ENCODE data around the gene CCDC40. TPM values are rescaled to one million over a fixed set of nuclear protein-coding genes. Genes with fewer than 3 reads are reported as not detected.

Gene CCDC40
- total RNA-seq, 3 donors from 2014 or later: 7.4 to 11.8 (median 11.6) TPM

DNA sequence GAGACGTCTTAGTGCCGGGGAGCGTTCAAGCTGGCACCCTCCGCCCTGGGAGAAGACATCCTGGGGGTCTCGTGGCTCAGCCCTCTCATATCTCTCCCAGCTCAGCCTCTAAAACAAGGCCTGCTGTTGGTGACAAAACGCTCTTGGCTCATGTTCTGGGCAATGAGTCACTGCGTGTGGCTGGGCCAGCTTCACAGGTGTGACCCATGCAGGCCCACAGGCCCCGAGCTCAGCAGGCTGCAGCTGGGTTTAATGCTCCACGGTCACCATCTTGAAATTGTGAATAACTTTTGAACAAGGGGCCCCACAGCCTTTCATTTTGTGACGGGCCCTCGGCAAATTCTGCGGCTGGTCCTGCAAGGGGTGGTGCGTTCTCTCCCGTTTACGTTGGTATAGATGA, 87.3 kb downstream of the CCDC40 start:
- no peak overlapping the region for H3K4me3 ChIP-seq
- no peaks in the 10 kb centered on the region for H3K9me3 ChIP-seq
- peaks cover 0 to 7% of the 10 kb centered on the region in 2 donors for H3K4me1 ChIP-seq
- no peaks in the 10 kb centered on the region for H3K36me3 ChIP-seq
- intact Hi-C loops (cut with DNase I; ENCODE audit: low total_unique reads): no loop called here
- peak overlapping the region; percentile 87 to 89 for H3K27ac ChIP-seq
- no peaks in the 10 kb centered on the region for H3K27me3 ChIP-seq
- TF ChIP-seq, protein P1, sequence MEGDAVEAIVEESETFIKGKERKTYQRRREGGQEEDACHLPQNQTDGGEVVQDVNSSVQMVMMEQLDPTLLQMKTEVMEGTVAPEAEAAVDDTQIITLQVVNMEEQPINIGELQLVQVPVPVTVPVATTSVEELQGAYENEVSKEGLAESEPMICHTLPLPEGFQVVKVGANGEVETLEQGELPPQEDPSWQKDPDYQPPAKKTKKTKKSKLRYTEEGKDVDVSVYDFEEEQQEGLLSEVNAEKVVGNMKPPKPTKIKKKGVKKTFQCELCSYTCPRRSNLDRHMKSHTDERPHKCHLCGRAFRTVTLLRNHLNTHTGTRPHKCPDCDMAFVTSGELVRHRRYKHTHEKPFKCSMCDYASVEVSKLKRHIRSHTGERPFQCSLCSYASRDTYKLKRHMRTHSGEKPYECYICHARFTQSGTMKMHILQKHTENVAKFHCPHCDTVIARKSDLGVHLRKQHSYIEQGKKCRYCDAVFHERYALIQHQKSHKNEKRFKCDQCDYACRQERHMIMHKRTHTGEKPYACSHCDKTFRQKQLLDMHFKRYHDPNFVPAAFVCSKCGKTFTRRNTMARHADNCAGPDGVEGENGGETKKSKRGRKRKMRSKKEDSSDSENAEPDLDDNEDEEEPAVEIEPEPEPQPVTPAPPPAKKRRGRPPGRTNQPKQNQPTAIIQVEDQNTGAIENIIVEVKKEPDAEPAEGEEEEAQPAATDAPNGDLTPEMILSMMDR (IDR thresholded peaks at IDR 0.05): no peak
- no peak for TF ChIP-seq POLR2AphosphoS5 (IDR thresholded peaks at IDR 0.05)
- TF ChIP-seq POLR2A (IDR thresholded peaks at IDR 0.05): no peak
- DNase-seq (ENCODE audit: low spot score in 2 of 2): peak; percentile 58 to 82

DNA sequence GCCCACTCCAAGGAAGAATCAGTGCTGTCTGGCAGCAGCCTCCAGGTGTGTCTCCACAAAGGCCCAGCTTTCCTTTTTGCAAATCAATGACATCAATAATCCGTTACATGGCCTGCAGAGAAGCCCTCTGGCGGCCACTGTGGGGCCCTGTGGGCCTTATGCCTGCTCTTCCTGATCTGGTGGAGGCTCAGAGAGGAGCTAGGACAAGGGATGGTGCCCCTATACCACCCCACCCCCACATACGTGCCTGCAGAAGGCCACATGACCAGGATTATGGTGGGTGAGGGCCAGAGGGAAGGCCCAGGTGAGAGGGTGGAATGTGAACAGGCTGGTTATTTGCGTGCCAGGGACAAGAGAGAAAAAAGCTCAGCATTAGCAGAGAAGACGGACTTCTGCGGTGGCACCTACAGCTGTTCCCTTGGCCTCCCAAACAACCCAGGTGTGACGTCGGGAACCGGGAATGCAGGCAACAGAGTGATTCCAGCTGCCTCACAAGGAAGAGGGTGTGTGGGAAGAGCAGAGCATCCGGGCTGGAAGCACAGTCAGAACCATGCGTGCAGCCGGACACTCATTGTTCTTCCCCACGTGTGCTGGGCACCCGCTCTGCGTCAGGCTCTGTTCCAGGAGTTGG, 88.0 kb downstream of the CCDC40 start:
- peak in 1 of 2 donors; percentile 97 for DNase-seq (ENCODE audit: low spot score in 2 of 2)
- TF ChIP-seq POLR2A (IDR thresholded peaks at IDR 0.05) (no peak), POLR2AphosphoS5 (IDR thresholded peaks at IDR 0.05) (peak; percentile 21 to 75 (median 71))
- TF ChIP-seq, protein P1 (IDR thresholded peaks at IDR 0.05): peak in 1 of 3 donors; percentile 22

DNA sequence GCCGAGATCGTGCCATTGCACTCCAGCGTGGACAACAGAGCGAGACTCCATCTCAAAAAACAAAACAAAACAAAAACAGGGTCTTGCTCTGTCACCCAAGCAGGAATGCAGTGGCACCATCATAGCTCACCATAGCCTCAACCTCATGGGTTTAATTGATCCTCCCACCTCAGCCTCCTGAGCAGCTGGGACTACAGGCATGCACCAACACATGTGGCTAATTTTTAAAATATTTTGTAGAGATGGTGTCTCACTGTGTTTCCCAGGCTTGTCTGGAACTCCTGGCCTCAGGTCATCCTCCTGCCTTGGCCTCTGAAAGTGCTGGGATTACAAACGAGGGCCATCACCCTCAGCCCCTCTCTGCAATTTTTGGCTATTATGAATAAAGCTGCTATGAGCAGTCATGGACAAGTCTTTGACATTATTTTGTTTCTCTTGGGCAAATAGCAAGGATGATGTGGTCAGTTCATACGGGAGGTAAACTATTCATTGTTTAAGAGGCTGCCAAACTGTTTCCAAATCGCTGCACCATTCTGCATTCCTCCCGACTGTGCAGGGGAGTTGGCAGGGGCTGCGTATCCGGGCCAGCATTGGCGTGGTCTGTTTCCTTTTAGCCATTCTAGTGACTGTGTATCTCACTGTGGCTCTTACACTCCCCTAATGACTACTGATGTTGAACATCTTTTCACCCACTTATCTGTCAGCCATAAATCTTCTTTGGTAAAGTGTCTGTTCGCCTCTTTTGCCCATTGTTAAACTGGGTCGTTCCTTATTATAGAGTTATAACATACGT, 89.4 kb downstream of the CCDC40 start:
- TF ChIP-seq POLR2A (IDR thresholded peaks at IDR 0.05): no peak
- peak in 2 of 3 donors; percentile 20 to 34 for TF ChIP-seq POLR2AphosphoS5 (IDR thresholded peaks at IDR 0.05)
- TF ChIP-seq, protein P1 (IDR thresholded peaks at IDR 0.05): no peak
- Histone ChIP-seq H3K27me3 (no peaks in the 10 kb centered on the region), H3K4me1 (peaks cover 0 to 7% of the 10 kb centered on the region in 2 donors), H3K4me3 (no peak overlapping the region), H3K36me3 (no peaks in the 10 kb centered on the region), H3K9me3 (no peaks in the 10 kb centered on the region), H3K27ac (peak overlapping the region; percentile 57 to 89)
- intact Hi-C loops (cut with DNase I; ENCODE audit: low total_unique reads): no loop called here
- peak in 1 of 2 donors; percentile 80 for DNase-seq (ENCODE audit: low spot score in 2 of 2)

More for the DNA sequence above, 88.0 kb downstream of the CCDC40 start:
- Histone ChIP-seq H3K27ac (peak overlapping the region; percentile 87 to 89), H3K4me1 (peaks cover 0 to 7% of the 10 kb centered on the region in 2 donors), H3K27me3 (no peaks in the 10 kb centered on the region), H3K9me3 (no peaks in the 10 kb centered on the region), H3K4me3 (peak overlapping the region in 1 of 3 donors; percentile 9), H3K36me3 (no peaks in the 10 kb centered on the region)
- intact Hi-C loops (cut with DNase I; ENCODE audit: low total_unique reads): no loop called here

DNA sequence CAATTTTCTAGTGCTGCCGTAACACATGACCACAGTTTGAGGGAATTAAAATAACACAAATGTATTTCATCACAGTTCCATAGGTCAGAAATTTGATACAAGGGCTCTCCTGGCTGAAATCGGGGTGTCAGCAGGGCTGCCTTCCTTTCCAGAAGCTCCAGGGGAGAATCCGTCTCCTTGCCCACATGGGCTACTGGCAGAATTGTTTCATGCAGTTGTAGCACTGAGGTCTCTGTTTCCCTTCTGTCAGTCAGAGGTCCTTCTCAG, 89.9 kb downstream of the CCDC40 start:
- no peak for DNase-seq (ENCODE audit: low spot score in 2 of 2)
- TF ChIP-seq POLR2AphosphoS5 (IDR thresholded peaks at IDR 0.05) (no peak), POLR2A (IDR thresholded peaks at IDR 0.05) (no peak)
- TF ChIP-seq, protein P1 (IDR thresholded peaks at IDR 0.05): no peak
- no peak overlapping the region for H3K4me3 ChIP-seq
- intact Hi-C loops (cut with DNase I; ENCODE audit: low total_unique reads): no loop called here
- H3K4me1 ChIP-seq: peaks cover 0 to 7% of the 10 kb centered on the region in 2 donors
- H3K27ac ChIP-seq: peak overlapping the region; percentile 57 to 89
- no peaks in the 10 kb centered on the region for H3K36me3 ChIP-seq
- no peaks in the 10 kb centered on the region for H3K27me3 ChIP-seq
- H3K9me3 ChIP-seq: no peaks in the 10 kb centered on the region

DNA sequence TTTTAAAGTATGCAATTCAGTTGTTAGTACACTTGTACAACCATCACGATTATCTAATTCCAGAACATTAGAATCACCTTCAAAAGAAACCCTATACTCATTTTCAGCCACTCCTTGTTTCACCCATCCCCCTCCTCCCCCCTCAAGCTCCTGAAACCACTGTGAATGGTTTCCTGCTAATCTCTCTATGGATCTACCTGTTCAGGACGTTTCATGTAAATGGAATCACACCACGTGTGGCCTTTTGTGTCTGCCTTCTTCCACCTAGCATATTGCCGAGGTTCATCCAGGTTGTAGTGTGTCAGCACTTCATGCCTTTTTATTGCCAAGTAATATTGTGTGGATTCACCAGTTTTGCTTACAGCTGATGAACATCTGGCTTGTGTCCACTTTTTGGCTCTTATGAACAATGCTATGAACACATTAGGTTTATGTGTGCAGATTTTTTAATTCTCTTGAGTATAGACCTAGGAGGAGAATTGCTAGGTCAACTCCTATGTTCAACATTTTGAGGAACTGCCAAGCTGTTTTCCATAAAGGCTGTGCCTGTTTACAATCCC, 92.6 kb downstream of the CCDC40 start:
- no peak for DNase-seq (ENCODE audit: low spot score in 2 of 2)
- H3K4me3 ChIP-seq: no peak overlapping the region
- H3K27me3 ChIP-seq: no peaks in the 10 kb centered on the region
- H3K27ac ChIP-seq: no peak overlapping the region
- intact Hi-C loops (cut with DNase I; ENCODE audit: low total_unique reads): no loop called here
- H3K9me3 ChIP-seq: no peaks in the 10 kb centered on the region
- peaks cover 0 to 5% of the 10 kb centered on the region in 2 donors for H3K4me1 ChIP-seq
- no peaks in the 10 kb centered on the region for H3K36me3 ChIP-seq
- TF ChIP-seq POLR2A (IDR thresholded peaks at IDR 0.05) (no peak), POLR2AphosphoS5 (IDR thresholded peaks at IDR 0.05) (no peak)
- TF ChIP-seq, protein P1 (IDR thresholded peaks at IDR 0.05): no peak
